Testis (tissue), 3 donors: ENCODE data around the gene HJV. TPM values are rescaled to one million over a fixed set of nuclear protein-coding genes. Genes with fewer than 3 reads are reported as not detected.
A peak's percentile ranks its signal among the peaks of the same experiment; 100 is the strongest.

ENCODE experiments used
- DNase-seq: peaks from one replicate; pipeline ENCODE4 v3.0.0-alpha.2; 2019
- H3K27ac ChIP-seq, 2 donors: fragments of 200-600 bp; sonication (generic); one replicate each; pipeline ENCODE4 v1.5.1; 2019
- H3K27me3 ChIP-seq: fragments of 200-600 bp; sonication (generic); one replicate; pipeline ENCODE4 v1.5.1; 2019
- H3K36me3 ChIP-seq: fragments of 200-600 bp; sonication (generic); one replicate; pipeline ENCODE4 v1.5.1; 2017; ENCODE audit warnings: low read depth; ENCODE audit errors: missing control alignments
- H3K4me1 ChIP-seq: fragments of 200-600 bp; sonication (generic); one replicate; pipeline ENCODE4 v1.5.1; 2019
- H3K4me3 ChIP-seq, 2 donors: fragments of 200-600 bp; sonication (generic); one replicate each; pipeline ENCODE4 v1.5.1; 2017 to 2019
- H3K9me3 ChIP-seq: fragments of 200-600 bp; sonication (generic); one replicate; pipeline ENCODE4 v1.5.1; 2017
- POLR2A ChIP-seq: fragments of 450-650 bp; IDR thresholded peaks from one replicate; pipeline ENCODE4 v1.6.1; 2017; ENCODE audit warnings: antibody characterized with exemption, mild to moderate bottlenecking, moderate library complexity
- WGBS, 2 donors: methylation state at CpG; one replicate each; pipeline ENCODE4 v1.1.5; 2018; 5-methylcytosine and 5-hydroxymethylcytosine counted together
- intact Hi-C: fragments of 100-400 bp; cut with DNase I; formaldehyde crosslinking; loops from one replicate; pipeline ENCODE4 v1.15.1; 2023; ENCODE audit warnings: low total_unique reads
- polyA plus RNA-seq: library from polyadenylated mRNA; stranded (reverse); fragments of 350-450 nt; fragmentation: Illumina TruSeq; extraction: RNeasy Lipid Tissue Mini Kit (QIAGEN cat#74804); gene quantifications from one replicate; pipeline ENCODE4 v1.2.3, GENCODE V29; 2014; ENCODE audit warnings: low read depth, low replicate concordance; ENCODE audit not compliant: insufficient read depth
- total RNA-seq, 2 donors: library from RNA; depleted of rRNA; stranded (reverse); fragments of >200 nt; gene quantifications; one replicate each; pipeline ENCODE4 v1.2.3, GENCODE V29; 2016
- TF ChIP-seq, protein P1 (sequence below), 3 experiments: fragments of 450-650 bp in 2 of 3; fragments of 200-600 bp in 1 of 3; sonication (generic) in 1 of 3; IDR thresholded peaks; one replicate each; pipeline ENCODE4 v1.5.1; 2016 to 2019; ENCODE audit warnings: antibody characterized with exemption in 3 of 3, mild to moderate bottlenecking in 2 of 3, moderate library complexity in 1 of 3

The HJV gene
- total and polyA plus RNA-seq, 3 donors from 2014 or later = 0.43 to 7.7 TPM; not detected in 1

DNA sequence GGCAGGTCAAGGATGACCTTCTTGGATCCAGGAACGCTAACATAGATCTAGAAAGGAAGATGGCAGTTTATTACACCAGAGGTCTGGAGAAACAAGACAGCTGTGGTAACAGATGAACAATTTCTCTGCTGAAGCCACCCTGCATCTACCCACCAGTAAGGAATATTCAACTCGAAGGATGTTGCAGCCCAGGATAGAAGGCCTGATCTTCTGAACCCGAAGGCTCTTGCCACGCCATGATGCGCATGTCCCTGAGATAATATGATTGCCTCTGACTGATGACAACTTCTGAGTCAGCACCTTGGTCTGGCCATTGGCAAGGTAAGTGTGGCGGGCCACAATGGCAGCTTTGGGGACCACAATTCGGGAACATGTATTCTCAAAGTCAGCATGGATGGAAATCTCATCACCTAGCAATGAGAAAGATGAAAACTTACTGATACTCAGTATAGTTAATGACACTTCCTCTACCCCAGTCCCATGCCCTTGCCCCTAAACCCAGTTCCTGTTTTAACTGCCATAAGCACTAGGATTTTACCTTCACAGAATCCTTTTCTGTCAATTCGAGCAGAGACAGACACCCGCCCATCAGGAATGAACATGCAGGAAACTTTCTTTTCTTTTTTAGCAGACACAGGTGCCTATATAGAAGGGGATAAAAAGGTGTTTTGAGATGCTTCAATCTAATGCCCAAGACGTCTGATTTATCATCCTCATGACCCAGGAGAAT is 27.0 kb downstream of the HJV start:
- intact Hi-C loops = no loop called here
- no peak for DNase-seq
- peaks cover 19% of the 10 kb centered on the region for H3K4me1 ChIP-seq
- H3K27me3 ChIP-seq = no peaks in the 10 kb centered on the region
- peak overlapping the region; percentile 82 to 91 for H3K4me3 ChIP-seq
- H3K36me3 ChIP-seq = no peaks in the 10 kb centered on the region
- 55 to 70% methylated on average over 10 of the region's 10 CpGs for WGBS, 2 donors
- TF ChIP-seq, protein P1, sequence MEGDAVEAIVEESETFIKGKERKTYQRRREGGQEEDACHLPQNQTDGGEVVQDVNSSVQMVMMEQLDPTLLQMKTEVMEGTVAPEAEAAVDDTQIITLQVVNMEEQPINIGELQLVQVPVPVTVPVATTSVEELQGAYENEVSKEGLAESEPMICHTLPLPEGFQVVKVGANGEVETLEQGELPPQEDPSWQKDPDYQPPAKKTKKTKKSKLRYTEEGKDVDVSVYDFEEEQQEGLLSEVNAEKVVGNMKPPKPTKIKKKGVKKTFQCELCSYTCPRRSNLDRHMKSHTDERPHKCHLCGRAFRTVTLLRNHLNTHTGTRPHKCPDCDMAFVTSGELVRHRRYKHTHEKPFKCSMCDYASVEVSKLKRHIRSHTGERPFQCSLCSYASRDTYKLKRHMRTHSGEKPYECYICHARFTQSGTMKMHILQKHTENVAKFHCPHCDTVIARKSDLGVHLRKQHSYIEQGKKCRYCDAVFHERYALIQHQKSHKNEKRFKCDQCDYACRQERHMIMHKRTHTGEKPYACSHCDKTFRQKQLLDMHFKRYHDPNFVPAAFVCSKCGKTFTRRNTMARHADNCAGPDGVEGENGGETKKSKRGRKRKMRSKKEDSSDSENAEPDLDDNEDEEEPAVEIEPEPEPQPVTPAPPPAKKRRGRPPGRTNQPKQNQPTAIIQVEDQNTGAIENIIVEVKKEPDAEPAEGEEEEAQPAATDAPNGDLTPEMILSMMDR (IDR thresholded peaks at IDR 0.05) = no peak
- no peak for TF ChIP-seq POLR2A
- H3K9me3 ChIP-seq = no peaks in the 10 kb centered on the region
- H3K27ac ChIP-seq = peak overlapping the region; percentile 95 to 98

DNA sequence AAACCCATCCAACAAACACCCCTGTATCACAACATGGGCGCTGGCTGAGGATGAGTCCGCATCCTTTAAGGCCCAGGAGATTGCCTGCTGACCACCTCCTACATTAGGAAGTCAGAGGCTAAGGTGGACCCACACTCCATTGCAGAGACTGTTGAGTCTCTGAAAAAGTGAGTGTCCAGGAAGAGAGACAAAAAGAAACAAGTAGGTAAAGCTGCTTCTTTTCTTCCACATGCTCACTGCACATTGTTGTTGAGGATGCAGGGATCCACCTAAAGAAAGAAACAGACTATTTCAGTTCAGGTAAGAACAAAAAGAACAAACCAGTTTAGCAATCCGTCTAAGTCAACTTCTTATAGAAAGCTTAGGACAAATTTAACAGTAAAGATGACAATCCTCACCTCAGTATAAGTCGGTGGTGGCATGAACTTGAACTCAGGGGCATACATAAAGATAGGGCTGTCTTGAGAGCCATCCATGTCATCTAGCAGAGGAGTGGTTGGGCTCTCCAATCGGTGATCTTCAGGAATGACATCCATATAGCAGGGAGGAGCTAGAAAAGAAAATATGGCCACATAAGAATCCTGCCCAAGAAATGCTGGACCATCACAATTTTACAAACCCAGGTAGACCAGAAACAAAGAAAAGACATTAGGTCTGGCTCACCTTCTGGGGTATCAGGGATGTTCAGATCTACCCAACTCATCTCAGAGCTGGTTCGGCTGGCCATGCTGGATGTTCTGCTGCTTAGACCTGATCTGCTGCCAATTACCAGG is 27.7 kb downstream of the HJV start:
- Histone ChIP-seq H3K4me3 (peak overlapping the region; percentile 82 to 91), H3K27me3 (no peaks in the 10 kb centered on the region), H3K4me1 (peaks cover 12% of the 10 kb centered on the region), H3K9me3 (no peaks in the 10 kb centered on the region), H3K27ac (peak overlapping the region; percentile 95 to 98), H3K36me3 (no peaks in the 10 kb centered on the region)
- intact Hi-C loops = no loop called here
- no peak for TF ChIP-seq POLR2A
- TF ChIP-seq, protein P1 (IDR thresholded peaks at IDR 0.05) = no peak
- DNase-seq = no peak
- 67 to 73% methylated on average over 6 of the region's 6 CpGs for WGBS, 2 donors

DNA sequence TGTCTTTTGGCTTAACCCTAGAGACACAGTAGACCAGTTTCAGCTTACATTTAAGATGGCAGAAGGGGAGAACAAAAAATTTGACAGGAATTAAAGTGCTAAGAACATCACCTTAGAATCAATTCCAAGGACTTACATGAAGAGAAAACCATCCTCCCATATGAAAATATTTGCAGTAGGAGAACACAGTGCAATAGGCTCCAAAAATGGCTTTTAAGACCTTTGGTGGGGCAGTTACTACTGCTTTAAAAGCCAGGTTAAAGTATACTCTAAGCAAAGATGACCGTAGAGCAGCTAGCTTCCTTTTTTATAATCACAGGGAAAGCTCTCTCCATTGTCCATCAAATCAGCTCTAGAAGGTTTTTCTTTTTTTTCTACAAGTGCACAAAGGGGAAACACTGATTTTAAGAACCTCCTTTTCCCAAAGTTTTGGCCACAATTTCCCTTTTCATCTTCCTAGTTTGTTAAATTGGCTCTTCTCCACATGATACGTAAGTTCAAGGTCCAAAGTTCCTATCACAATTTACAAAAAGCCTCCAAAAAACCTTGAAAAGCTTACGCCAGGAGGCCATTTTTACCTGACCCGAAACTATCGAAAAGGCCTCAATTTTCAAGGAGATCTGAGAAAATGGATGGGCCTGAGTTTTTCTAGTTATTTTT is 28.4 kb downstream of the HJV start:
- WGBS, 2 donors = 68 to 72% methylated on average over 5 of the region's 5 CpGs
- no peak for TF ChIP-seq POLR2A
- Histone ChIP-seq H3K4me3 (peak overlapping the region; percentile 82 to 91), H3K9me3 (no peaks in the 10 kb centered on the region), H3K4me1 (peaks cover 6% of the 10 kb centered on the region), H3K36me3 (no peaks in the 10 kb centered on the region), H3K27ac (peak overlapping the region; percentile 95 to 98), H3K27me3 (no peaks in the 10 kb centered on the region)
- intact Hi-C loops = no loop called here
- DNase-seq = no peak

- Histone ChIP-seq H3K4me3 (peak overlapping the region; percentile 82 to 91), H3K36me3 (no peaks in the 10 kb centered on the region), H3K27ac (peak overlapping the region; percentile 95 to 98), H3K27me3 (no peaks in the 10 kb centered on the region), H3K4me1 (peaks cover 3% of the 10 kb centered on the region), H3K9me3 (no peaks in the 10 kb centered on the region)
- DNase-seq = no peak
- no peak for TF ChIP-seq POLR2A
- TF ChIP-seq, protein P1 (IDR thresholded peaks at IDR 0.05) = no peak
- intact Hi-C loops = no loop called here
- 88 to 100% methylated on average over 1 of the region's 1 CpG for WGBS, 2 donors
Measured at GRCh38 chr1:145992502-145992936, 29.0 kb downstream of the HJV start.
